Measurements from ENCODE around the gene CLMN. TPM values are rescaled to one million over a fixed set of nuclear protein-coding genes. Genes with fewer than 3 reads are reported as not detected.

The CLMN gene
- total and polyA plus RNA-seq, 8 donors, result 17.4 to 78.1 (median 59.8) TPM

DNA sequence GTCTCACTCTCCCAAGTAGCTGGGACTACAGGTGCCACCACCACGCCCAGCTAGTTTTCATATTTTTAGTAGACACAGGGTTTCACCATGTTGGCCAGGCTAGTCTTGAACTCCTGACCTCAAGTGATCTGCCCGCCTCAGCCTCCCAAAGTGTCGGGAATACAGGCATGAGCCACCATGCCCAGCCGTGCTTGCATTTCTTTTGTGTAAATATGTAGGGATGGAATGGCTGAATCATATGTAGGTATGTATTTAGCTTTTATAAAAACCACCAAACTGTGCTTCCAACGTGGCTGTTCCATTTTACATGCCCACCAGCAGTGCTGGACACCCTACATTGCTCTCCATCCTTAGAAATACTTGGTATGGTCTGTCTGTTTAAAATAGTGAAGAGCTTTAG, 32.8 kb upstream of the CLMN start:
- FAIRE-seq (no peak), ATAC-seq (no peak), DNase-seq (no peak)
- no peaks in the 10 kb centered on the region for H3K4me1 ChIP-seq
- H3K27ac ChIP-seq, result no peak overlapping the region
- WGBS, 2 donors, result 80 to 88% methylated on average over 5 of the region's 5 CpGs
- H3K36me3 ChIP-seq, result no peaks in the 10 kb centered on the region
- no peaks in the 10 kb centered on the region for H3K9me3 ChIP-seq
- H3K27me3 ChIP-seq, result no peaks in the 10 kb centered on the region
- TF ChIP-seq, protein P1, sequence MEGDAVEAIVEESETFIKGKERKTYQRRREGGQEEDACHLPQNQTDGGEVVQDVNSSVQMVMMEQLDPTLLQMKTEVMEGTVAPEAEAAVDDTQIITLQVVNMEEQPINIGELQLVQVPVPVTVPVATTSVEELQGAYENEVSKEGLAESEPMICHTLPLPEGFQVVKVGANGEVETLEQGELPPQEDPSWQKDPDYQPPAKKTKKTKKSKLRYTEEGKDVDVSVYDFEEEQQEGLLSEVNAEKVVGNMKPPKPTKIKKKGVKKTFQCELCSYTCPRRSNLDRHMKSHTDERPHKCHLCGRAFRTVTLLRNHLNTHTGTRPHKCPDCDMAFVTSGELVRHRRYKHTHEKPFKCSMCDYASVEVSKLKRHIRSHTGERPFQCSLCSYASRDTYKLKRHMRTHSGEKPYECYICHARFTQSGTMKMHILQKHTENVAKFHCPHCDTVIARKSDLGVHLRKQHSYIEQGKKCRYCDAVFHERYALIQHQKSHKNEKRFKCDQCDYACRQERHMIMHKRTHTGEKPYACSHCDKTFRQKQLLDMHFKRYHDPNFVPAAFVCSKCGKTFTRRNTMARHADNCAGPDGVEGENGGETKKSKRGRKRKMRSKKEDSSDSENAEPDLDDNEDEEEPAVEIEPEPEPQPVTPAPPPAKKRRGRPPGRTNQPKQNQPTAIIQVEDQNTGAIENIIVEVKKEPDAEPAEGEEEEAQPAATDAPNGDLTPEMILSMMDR (IDR thresholded peaks at IDR 0.05), result no peak
- no peak overlapping the region for H3K4me3 ChIP-seq
- intact Hi-C loops (cut with DNase I), result no loop called here

DNA sequence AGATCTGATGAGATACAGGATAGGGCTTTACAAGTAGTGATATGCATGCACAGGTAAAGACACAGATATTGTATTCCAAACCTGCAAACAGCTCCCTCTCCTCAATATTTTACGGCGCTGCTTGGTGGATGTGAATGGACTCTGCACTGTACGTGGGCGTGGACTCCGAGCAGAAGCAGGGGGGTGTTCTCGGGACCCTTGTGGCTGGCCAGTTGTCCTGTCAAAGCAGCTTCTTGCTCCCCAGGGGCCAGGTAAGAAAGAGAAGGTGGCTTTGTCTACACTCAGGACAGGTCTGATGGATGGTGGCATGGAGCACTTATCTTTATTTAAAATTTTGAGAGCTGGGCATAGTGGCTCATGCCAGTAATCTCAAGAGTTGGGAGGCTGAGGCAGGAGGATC, 29.5 kb upstream of the CLMN start:
- TF ChIP-seq, protein P1 (IDR thresholded peaks at IDR 0.05), result no peak
- ATAC-seq, result no peak
- Histone ChIP-seq H3K27me3 (no peaks in the 10 kb centered on the region), H3K36me3 (no peaks in the 10 kb centered on the region), H3K4me1 (no peaks in the 10 kb centered on the region), H3K4me3 (no peak overlapping the region), H3K9me3 (no peaks in the 10 kb centered on the region), H3K27ac (no peak overlapping the region)
- no peak for FAIRE-seq
- intact Hi-C loops (cut with DNase I), result no loop called here
- 92 to 93% methylated on average over 6 of the region's 6 CpGs for WGBS, 2 donors
- DNase-seq, result no peak

DNA sequence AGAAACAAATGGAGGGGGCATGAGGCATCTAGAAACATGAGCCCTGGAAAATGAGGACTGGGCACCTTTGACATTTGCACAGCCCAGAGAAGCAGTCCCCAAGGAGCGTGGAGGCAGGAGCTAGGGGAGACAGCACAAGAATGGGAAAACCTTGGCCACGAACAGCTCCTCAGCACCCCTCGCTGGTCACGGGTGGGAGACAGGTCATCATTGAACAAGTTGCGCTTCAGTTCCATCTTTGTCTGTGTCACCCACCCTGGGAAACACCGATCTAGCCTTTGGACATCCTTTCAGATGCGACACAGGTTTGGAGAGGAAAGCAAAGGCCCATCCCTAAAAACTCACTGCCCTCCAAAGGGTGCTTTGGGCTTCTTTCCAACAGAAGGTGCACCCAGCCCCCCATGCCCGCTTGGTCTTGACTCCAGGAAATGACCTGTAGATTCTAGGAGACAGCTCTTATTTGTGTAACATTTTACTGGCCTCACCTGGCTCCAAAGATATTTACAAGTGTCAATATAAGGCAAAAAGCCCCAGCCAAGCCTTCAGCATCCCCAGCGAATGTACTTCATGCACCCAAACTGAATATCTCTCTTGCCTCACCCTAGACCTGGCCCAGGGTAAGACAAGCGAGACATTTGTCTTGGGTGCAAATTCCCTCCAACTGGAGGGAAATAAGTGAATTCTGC, 28.8 kb upstream of the CLMN start:
- FAIRE-seq (no peak), DNase-seq (no peak), ATAC-seq (no peak)
- H3K36me3 ChIP-seq, result no peaks in the 10 kb centered on the region
- intact Hi-C loops (cut with DNase I), result no loop called here
- no peaks in the 10 kb centered on the region for H3K27me3 ChIP-seq
- WGBS, 2 donors, result 85 to 87% methylated on average over 10 of the region's 10 CpGs
- H3K27ac ChIP-seq, result no peak overlapping the region
- H3K4me1 ChIP-seq, result no peaks in the 10 kb centered on the region
- H3K4me3 ChIP-seq, result no peak overlapping the region
- no peaks in the 10 kb centered on the region for H3K9me3 ChIP-seq
- TF ChIP-seq, protein P1 (IDR thresholded peaks at IDR 0.05), result no peak

DNA sequence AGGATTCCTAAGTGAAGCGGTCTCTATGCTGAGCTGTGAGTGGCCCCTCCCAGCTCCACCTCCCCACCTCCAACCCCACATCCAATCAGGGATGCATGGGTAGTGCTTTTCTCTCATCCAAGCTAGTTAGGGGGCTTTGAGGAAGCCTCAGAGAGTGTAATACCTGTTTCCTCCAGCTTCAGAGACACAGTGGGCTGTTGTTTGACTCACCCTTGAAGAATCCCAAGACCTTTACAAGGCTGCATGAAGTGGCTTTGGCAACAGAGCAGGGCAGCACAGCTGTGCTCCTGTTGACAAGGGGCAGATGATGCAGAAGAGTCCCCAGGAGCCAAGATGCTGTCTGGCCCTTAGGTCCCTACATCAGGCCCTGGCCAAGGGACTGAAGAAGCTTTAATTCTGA, 27.1 kb upstream of the CLMN start:
- no peaks in the 10 kb centered on the region for H3K9me3 ChIP-seq
- TF ChIP-seq, protein P1 (IDR thresholded peaks at IDR 0.05), result no peak
- no peaks in the 10 kb centered on the region for H3K36me3 ChIP-seq
- intact Hi-C loops (cut with DNase I), result no loop called here
- H3K4me1 ChIP-seq, result peaks cover 0 to 6% (median 4%) of the 10 kb centered on the region in 3 donors
- 100% methylated on average over 1 of the region's 1 CpG for WGBS, 2 donors
- DNase-seq (no peak), ATAC-seq (no peak), FAIRE-seq (no peak)
- no peaks in the 10 kb centered on the region for H3K27me3 ChIP-seq
- H3K27ac ChIP-seq, result no peak overlapping the region
- no peak overlapping the region for H3K4me3 ChIP-seq

DNA sequence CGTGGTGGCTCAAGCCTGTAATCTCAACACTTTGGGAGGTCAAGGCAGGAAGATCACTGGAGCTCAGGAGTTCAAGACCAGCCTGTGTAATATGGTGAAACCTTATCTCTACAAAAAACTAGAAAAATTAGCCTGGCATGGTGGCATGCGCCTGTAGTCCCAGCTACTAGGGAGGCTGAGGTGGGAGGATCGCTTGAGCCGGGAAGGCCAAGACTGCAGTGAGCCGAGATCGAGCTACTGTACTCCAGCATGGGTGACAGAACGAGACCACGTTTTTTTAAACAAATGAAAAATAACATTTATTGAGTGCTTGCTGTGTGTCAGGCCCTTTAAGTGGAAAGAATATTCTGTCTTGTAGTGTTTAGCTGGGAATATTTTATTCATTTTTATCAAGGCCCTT, 26.6 kb upstream of the CLMN start:
- H3K4me1 ChIP-seq, result peaks cover 3 to 10% (median 9%) of the 10 kb centered on the region in 3 donors
- TF ChIP-seq, protein P1 (IDR thresholded peaks at IDR 0.05), result no peak
- no peak overlapping the region for H3K4me3 ChIP-seq
- no peak overlapping the region for H3K27ac ChIP-seq
- intact Hi-C loops (cut with DNase I), result no loop called here
- FAIRE-seq (no peak), ATAC-seq (no peak), DNase-seq (no peak)
- H3K36me3 ChIP-seq, result no peaks in the 10 kb centered on the region
- no peaks in the 10 kb centered on the region for H3K9me3 ChIP-seq
- no peaks in the 10 kb centered on the region for H3K27me3 ChIP-seq
- 93 to 94% methylated on average over 8 of the region's 8 CpGs for WGBS, 2 donors
